NK-92 (cell line): ENCODE measurements around the gene RBM19.

Experiments
- DNase-seq: peaks from one replicate; lab custom pipeline; 2025; ENCODE audit not compliant: unreplicated experiment; lab: John Stamatoyannopoulos, UW

The RBM19 gene

DNA sequence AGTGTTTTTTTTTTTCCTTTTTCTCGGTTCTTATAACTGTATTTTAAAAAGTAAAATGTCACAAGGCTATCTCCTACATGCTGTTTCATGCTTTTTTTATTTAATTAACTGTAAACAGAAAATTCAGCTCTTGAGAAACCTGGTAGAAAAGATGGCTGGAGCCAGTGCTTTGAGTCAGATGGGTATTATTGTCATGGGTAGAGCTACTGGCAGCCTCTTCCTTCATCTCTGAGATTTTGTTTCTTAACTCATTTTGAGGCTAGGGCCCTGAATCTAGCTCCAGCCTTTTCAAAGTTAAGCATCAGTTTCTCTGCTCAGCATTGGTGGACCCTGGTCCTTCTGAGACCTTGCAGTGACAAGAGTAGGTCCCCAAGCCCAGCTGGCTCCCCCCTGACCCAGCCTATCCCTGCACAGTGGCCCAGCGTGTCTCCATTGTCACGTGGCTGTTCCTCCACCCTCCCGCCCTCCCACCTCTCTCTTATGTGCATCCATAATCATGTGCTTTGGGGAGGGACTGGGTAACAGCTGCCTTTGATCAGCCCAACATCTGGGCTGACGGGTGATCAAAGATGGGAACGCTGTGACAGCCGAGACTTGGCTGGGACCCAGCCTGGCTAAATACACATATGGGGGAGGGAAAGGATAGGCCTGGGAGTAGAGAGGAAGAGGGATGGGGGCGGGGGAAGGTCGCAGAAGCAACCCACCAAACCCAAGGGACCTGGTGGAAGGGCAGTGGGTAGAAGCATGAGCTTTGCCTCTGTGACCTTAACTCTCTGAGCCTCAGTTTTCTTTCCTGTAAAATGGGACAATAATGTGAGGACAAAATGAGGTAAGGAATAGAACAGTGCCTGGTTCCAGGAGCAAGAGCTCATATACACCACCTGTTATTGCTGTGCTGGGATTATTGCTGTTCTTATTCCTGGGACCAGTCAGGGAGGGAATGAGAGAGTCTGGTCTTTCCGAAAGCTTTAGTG is 24.4 kb upstream of the RBM19 start:
- no peak for DNase-seq

DNA sequence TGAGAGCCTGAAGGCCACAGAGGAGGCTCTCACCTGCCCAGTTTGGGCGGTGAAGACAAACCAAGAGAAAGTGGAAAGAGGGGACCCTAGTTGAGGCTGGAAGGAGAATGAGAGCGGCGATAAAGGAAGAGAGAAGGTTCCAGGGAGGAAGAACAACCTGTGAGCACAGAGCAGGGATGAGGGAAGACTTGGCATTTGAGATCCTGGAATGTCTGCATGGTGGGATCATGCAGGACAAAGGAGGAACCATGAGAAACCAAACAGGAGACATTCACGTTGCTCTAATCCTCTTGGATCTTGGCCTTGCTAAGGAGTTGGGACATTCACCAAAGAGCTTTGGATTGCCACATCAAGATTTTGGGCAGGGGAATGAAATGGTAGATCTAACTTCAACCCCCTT is 22.9 kb upstream of the RBM19 start:
- no peak for DNase-seq

GRCh38 chr12:113988064-113988451 is 21.9 kb upstream of the RBM19 start:
- no peak for DNase-seq

DNA sequence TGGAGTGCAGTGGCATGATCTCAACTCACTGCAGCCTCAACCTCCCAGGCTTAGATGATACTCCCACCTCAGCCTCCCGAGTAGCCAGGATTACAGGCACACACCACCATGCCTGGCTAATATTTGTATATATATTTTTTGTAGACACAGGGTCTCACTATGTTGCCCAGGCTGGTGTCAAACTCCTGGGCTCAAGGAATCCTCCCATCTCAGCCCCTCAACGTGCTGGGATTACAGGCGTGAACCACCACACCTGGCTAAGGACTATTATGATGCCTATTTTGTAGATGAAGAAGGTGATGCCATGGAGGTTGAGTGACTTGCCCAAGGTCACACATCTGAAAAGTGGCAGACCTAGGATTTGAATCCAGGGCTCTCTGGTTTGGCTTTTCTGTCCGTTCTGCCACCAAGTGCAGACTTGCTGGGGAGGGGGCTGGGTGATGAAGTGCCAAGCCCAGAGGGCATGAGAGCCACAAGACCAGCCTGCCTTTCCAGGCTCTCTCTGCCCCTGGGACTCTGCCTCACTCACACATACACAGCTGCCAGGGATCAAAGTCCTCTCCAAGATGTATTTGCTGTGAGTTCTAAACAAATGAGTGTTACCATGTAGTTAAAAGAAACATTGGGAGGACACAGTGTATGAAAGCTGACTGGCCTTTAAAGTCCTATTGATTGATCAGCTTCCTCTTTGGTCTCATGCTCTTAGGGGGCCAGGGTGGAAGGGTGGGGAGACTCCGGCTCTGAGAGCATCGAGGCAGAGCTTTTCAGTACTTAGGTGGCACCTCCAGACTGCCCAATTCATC is 21.3 kb upstream of the RBM19 start:
- no peak for DNase-seq

DNA sequence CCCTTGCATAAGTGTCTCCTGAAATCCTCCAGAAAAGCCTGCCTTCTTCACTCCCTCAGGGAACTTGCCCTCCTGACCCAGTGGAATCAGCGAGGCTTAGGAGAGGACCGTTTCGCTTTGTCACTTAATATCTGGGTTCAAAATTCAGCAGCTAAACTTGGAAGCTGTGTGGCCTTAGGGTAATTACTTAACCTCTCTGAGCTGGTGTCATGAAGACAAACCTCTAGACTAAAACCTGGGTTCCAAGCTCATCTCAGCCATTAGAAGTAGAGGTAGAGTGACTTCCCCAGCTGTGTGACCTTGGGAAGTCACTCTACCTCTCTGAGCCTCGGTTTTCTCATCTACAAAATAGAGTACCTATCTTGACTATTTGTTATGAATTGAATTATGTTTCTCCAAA is 18.3 kb upstream of the RBM19 start:
- DNase-seq: no peak

- DNase-seq: no peak
These were observed 17.8 kb upstream of the RBM19 start for GRCh38 chr12:113983777-113984448.

DNA sequence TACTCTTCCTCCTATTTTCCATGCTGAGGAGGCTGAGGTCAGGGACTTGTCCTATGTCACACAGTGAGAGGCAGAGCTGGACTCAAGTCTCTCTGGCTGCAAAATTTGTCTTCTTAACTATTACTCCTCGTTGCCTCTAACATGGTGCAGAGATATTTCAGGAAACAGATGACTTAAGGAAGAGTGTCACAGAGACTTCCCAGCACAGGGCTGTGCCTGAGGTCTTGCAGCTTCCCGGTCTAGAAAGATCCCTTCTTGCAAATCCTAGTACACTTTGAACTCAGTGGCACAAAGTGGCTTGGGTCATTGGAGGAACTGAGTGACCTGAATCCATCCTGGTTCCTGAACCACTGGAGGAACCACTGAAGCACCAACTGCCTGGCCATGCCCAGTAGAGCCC is 17.1 kb upstream of the RBM19 start:
- no peak for DNase-seq

GRCh38 chr12:113981876-113982275 is 15.8 kb upstream of the RBM19 start:
- DNase-seq: no peak

- no peak for DNase-seq
These were observed 14.6 kb upstream of the RBM19 start for GRCh38 chr12:113980537-113981337.

DNA sequence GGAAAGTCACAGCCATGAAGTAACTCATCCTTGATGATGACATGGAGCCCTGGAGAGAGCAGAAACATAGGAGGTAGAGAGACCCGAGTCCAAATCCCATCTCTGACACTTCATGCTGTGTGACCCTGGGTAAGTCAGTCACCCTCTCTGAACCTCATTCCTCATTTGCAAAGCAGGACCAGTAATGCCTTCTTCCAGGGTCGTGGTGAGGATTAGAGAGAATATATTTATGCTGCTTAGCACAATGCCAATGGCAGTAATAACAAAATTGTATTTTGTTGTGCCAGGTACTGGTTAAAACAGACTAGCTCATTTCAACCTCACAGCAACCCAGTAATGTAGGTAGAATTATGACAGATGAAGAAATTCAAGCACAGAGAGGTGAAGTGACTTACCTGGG is 13.9 kb upstream of the RBM19 start:
- no peak for DNase-seq

DNA sequence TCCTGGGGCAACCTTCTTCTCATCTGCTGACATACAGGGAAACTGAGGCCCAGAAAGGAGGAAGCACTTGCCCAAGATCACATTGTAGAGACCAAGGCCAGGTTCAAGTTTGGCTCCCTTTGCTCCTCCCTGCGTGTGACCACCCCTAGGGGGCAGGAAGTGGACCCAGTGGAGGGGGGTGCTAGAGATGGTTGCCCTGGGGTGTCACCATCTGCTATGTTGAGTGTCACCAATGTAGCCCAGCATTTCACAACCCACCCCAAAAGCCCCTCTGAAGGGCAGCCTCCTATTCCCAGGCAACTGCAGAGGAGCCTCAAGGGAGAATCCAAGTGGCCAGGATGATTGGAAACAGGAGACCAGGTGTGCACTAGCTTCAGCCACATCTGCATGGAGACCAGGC is 12.0 kb upstream of the RBM19 start:
- DNase-seq: no peak

GRCh38 chr12:113974006-113974405 is 7.9 kb upstream of the RBM19 start:
- no peak for DNase-seq

- DNase-seq: no peak
These were observed 7.2 kb upstream of the RBM19 start for GRCh38 chr12:113973109-113973904.

DNA sequence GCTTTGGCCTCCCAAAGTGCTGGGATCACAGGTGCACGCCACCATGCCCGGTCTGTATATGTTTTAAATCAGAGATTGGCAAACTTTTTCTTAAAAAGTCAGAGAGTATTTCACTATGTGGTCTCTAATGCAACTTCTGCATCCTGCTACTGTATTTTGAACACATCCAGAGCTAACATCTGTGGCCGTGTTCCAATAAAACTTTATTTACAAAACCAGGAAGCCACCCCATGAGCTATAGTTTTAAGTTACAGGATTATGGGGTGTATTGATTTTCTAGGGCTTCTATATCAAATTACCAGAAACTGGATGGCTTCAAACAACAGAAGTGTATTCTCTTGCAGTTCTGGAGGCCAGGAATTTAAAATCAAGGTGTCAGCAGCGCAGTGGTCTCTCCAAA is 5.3 kb upstream of the RBM19 start:
- no peak for DNase-seq

GRCh38 chr12:113970211-113970610 is 4.1 kb upstream of the RBM19 start:
- no peak for DNase-seq

DNA sequence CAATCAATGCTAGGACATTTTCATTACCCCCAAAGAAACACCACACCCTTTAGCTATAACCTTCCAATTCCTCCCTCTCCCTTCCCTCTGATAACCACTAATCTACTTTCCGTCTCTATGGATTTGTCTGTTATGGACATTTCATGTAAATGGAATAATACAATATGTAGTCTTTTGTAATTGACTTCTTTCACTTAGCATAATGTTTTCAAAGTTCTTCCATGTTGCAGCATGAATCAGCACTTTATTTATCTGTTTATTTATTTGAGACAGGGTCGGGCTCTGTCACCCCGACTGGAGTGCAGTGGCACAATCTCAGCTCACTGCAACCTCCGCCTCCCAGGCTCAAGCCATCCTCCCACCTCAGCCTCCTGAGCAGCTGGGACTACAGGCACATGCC is 1.2 kb upstream of the RBM19 start:
- no peak for DNase-seq

DNA sequence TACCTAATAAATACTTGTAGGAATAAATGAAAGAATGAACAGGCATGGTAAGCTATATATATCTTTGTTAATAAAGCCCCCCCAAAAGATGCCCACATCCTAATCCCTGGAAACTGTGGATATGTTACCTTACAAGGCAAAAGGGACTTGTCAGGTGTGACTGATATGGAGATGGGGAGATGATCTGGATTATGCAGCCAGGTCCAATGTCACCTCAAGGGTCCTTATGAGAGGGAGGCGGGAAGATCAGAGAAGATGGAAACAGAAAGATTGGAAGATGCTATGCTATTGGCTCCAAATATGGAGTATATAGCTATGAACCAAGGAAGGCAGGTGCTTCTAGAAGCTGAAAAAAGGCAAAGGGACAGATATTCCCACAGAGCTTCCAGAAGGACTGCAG is 3.4 kb downstream of the RBM19 start:
- DNase-seq: no peak

- DNase-seq: no peak
These were observed 4.0 kb downstream of the RBM19 start for GRCh38 chr12:113961921-113962710.

- DNase-seq: no peak
These were observed 6.1 kb downstream of the RBM19 start for GRCh38 chr12:113960030-113960429.
